HCT116 (cell line): Measurements from ENCODE around the gene VTI1A. TPM values are rescaled to one million over a fixed set of nuclear protein-coding genes. Genes with fewer than 3 reads are reported as not detected.
"Not testable (repeated sequence)": the region's sequence is repeated elsewhere in the genome, so short reads cannot be mapped to it uniquely, and the experiment has no call there.

ENCODE experiments used
- ATAC-seq: fragments of 200-7000 bp; cut with Tn5 transposase; 2 replicates; pipeline ENCODE4 v1.9.1; 2020; ENCODE audit warnings: mild to moderate bottlenecking, moderate library complexity
- BruUV-seq: library from RNA; stranded (reverse); fragments of 400-500 nt; replicated peaks from 2 replicates; lab custom pipeline; 2021; lab: Mats Ljungman, UMichigan
- CTCF ChIA-PET: fragments of 300-600 bp; sonication (Branson Sonifier 250); formaldehyde crosslinking; loops from one replicate; lab custom pipeline; 2021; ENCODE audit warnings: antibody characterized with exemption; lab: Charles Lee
- POLR2A ChIA-PET: fragments of 300-600, 350-600 bp; sonication (Branson Sonifier 250); formaldehyde crosslinking; loops from one replicate; lab custom pipeline; 2021; ENCODE audit warnings: antibody characterized with exemption; lab: Charles Lee
- RAD21 ChIA-PET, 2 experiments: fragments of 300-600 bp; sonication (Branson Sonifier 250); formaldehyde crosslinking; loops; one replicate each; lab custom pipeline; 2023; ENCODE audit warnings: low total read pairs in 2 of 2; ENCODE audit not compliant: uncharacterized antibody in 2 of 2, unreplicated experiment in 2 of 2, low non-redundant PET in 1 of 2; lab: Charles Lee
- DNase-seq: peaks from one replicate; pipeline ENCODE4 v3.0.0-alpha.2; 2010; ENCODE audit warnings: low read depth, low spot score
- H2AFZ ChIP-seq: fragments of 200-600 bp; shearing (Covaris generic), sonication (generic); 2 replicates; pipeline ENCODE4 v1.6.1; 2017; ENCODE audit warnings: low read depth, mixed run types, mixed read lengths, antibody characterized with exemption, low read length; ENCODE audit not compliant: poor library complexity, severe bottlenecking
- H3K27ac ChIP-seq: 2 replicates; pipeline ENCODE4 v1.5.1; 2012; ENCODE audit warnings: low read depth, low read length
- H3K27me3 ChIP-seq: fragments of 200-600 bp; sonication (generic); 2 replicates; pipeline ENCODE4 v1.6.1; 2016; ENCODE audit warnings: mixed run types, low read length, mixed read lengths; ENCODE audit not compliant: insufficient read depth
- H3K36me3 ChIP-seq, 2 experiments: fragments of 200-500 bp in 1 of 2; fragments of 200-600 bp in 1 of 2; sonication (Bioruptor generic) in 1 of 2; sonication (generic) in 1 of 2; 2 replicates each; pipeline versions ENCODE4 v1.5.1 to v1.6.1; 2014 to 2016; ENCODE audit warnings: low read length in 2 of 2, inconsistent platforms in 1 of 2, mixed read lengths in 1 of 2, mixed run types in 1 of 2; ENCODE audit not compliant: insufficient read depth in 2 of 2, control insufficient read depth in 1 of 2
- H3K4me1 ChIP-seq, 2 experiments: fragments of 200-600 bp in 1 of 2; sonication (generic) in 1 of 2; 2 replicates each; pipeline versions ENCODE4 v1.5.1 to v1.6.1; 2012 to 2017; ENCODE audit warnings: low read length in 2 of 2, inconsistent platforms in 1 of 2, mild to moderate bottlenecking in 1 of 2, mixed read lengths in 1 of 2, mixed run types in 1 of 2, moderate library complexity in 1 of 2; ENCODE audit not compliant: insufficient read depth in 2 of 2, control insufficient read depth in 1 of 2
- H3K4me2 ChIP-seq: fragments of 200-600 bp; sonication (generic); 2 replicates; pipeline ENCODE4 v1.6.1; 2017; ENCODE audit warnings: mixed run types, low read length, mixed read lengths
- H3K4me3 ChIP-seq, 2 experiments: fragments of 200-600 bp in 1 of 2; sonication (generic) in 1 of 2; replicated peaks in 1 of 2; 2 replicates each; pipeline ENCODE4 v1.5.1; 2011 to 2016; ENCODE audit warnings: low read length in 2 of 2, control low read depth in 1 of 2, low read depth in 1 of 2, mild to moderate bottlenecking in 1 of 2, mixed read lengths in 1 of 2, mixed run types in 1 of 2
- H3K79me2 ChIP-seq: fragments of 200-600 bp; sonication (generic); 2 replicates; pipeline ENCODE4 v1.6.1; 2017; ENCODE audit warnings: mild to moderate bottlenecking, mixed run types, low read length, moderate library complexity, mixed read lengths; ENCODE audit not compliant: insufficient read depth
- H3K9ac ChIP-seq: fragments of 200-600 bp; sonication (generic); 2 replicates; pipeline ENCODE4 v1.6.1; 2016; ENCODE audit warnings: low read length, mixed read lengths
- H3K9me2 ChIP-seq: fragments of 200-600 bp; sonication (generic), shearing (Covaris generic); 2 replicates; pipeline ENCODE4 v1.6.1; 2017; ENCODE audit warnings: mixed run types, mild to moderate bottlenecking, moderate library complexity; ENCODE audit not compliant: insufficient read depth
- H3K9me3 ChIP-seq, 2 experiments: fragments of 200-500 bp in 1 of 2; fragments of 200-600 bp in 1 of 2; sonication (Bioruptor generic) in 1 of 2; sonication (generic) in 1 of 2; 2 replicates each; pipeline ENCODE4 v1.6.1; 2014 to 2017; ENCODE audit warnings: low read length in 2 of 2, mixed read lengths in 2 of 2, inconsistent platforms in 1 of 2, low read depth in 1 of 2, mild to moderate bottlenecking in 1 of 2, mixed run types in 1 of 2, moderate library complexity in 1 of 2; ENCODE audit not compliant: control insufficient read depth in 1 of 2, insufficient read depth in 1 of 2
- H4K20me1 ChIP-seq: fragments of 200-600 bp; sonication (generic), shearing (Covaris generic); 2 replicates; pipeline ENCODE4 v1.6.1; 2017; ENCODE audit warnings: mixed run types, mild to moderate bottlenecking, moderate library complexity; ENCODE audit not compliant: insufficient read depth
- CEBPB ChIP-seq: IDR thresholded peaks from 2 replicates; pipeline ENCODE4 v1.6.1; 2012; ENCODE audit warnings: low read depth
- intact Hi-C: fragments of 100-400 bp; cut with micrococcal nuclease; formaldehyde crosslinking; loops from 2 replicates; pipeline ENCODE4 v1.10.0; 2022
- microRNA-seq: library from miRNA; unstranded; fragments of <30 nt; microRNA quantifications from one replicate; pipeline ENCODE4, GENCODE V29; 2016; ENCODE audit warnings: borderline number of aligned reads
- total RNA-seq: library from RNA; stranded (reverse); gene quantifications from one replicate; pipeline ENCODE4 v1.2.1, GENCODE V29; 2021; ENCODE audit not compliant: unreplicated experiment
- TF ChIP-seq, protein P1 (sequence below), 3 experiments: fragments of 200-600 bp in 1 of 3; sonication (generic) in 1 of 3; IDR thresholded peaks in 2 of 3; conservative IDR thresholded peaks in 1 of 3; 2 replicates each; pipeline ENCODE4 v1.5.1; 2012 to 2017; ENCODE audit warnings: low read depth in 2 of 3, low read length in 2 of 3, antibody characterized with exemption in 1 of 3, borderline replicate concordance in 1 of 3, control low read depth in 1 of 3, mild to moderate bottlenecking in 1 of 3, mixed read lengths in 1 of 3, mixed run types in 1 of 3, moderate library complexity in 1 of 3; ENCODE audit not compliant: insufficient read depth in 1 of 3

VTI1A gene
- total RNA-seq, 1 experiment from 2014 or later: 80.7 TPM

DNA sequence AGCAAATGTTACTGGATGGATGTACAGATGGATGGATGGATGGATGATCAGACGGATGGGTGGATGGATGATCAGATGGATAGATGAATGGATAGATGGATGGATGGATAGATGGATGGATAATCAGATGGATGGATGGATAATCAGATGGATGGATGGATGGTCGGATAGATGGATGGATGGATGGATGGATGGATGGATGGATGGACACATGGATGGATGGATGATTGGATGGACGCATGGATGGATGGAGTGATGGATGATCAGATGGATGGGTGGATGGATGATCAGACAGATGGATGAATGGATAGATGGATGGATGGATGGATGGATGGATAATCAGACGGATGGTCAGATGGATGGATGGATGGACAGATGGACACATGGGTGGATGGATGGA, 412.8 kb downstream of the VTI1A start (continued):
- TF ChIP-seq, protein P1, sequence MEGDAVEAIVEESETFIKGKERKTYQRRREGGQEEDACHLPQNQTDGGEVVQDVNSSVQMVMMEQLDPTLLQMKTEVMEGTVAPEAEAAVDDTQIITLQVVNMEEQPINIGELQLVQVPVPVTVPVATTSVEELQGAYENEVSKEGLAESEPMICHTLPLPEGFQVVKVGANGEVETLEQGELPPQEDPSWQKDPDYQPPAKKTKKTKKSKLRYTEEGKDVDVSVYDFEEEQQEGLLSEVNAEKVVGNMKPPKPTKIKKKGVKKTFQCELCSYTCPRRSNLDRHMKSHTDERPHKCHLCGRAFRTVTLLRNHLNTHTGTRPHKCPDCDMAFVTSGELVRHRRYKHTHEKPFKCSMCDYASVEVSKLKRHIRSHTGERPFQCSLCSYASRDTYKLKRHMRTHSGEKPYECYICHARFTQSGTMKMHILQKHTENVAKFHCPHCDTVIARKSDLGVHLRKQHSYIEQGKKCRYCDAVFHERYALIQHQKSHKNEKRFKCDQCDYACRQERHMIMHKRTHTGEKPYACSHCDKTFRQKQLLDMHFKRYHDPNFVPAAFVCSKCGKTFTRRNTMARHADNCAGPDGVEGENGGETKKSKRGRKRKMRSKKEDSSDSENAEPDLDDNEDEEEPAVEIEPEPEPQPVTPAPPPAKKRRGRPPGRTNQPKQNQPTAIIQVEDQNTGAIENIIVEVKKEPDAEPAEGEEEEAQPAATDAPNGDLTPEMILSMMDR (IDR thresholded peaks at IDR 0.05 in 2 of 3, conservative IDR thresholded peaks at IDR 0.05 in 1 of 3; ENCODE audit: borderline replicate concordance in 1 of 3, insufficient read depth in 1 of 3, low read depth in 2 of 3, low read length in 2 of 3): no peak
- no peak for TF ChIP-seq CEBPB

DNA sequence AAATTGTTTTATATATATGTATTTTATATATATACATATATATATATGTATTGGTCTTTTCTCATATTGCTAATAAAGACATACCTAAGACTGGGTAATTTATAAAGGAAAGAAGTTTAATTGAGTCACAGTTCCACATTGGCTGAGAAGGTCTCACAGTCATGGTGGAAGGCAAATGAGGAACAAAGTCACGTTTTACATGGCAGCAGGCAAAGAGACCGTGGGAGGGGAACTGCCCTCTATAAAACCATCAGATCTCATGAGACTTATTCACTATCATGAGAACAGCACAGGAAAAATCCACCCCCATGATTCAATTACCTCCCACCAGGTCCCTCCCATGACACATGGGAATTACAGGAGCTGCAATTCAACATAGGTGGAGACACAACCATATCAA, 416.4 kb downstream of the VTI1A start:
- H2AFZ ChIP-seq, H3K36me3 ChIP-seq, intact Hi-C loops, H3K9me3 ChIP-seq, H3K9me2 ChIP-seq, H3K79me2 ChIP-seq, H4K20me1 ChIP-seq, CTCF ChIA-PET, H3K9ac ChIP-seq, BruUV-seq, H3K27ac ChIP-seq, DNase-seq, RAD21 ChIA-PET, H3K4me2 ChIP-seq, ATAC-seq, H3K27me3 ChIP-seq, H3K4me3 ChIP-seq, POLR2A ChIA-PET, H3K4me1 ChIP-seq: not testable (repeated sequence)

Small RNA genes lying within 50 kb of the gene (microRNA-seq; reads per million reads assigned to microRNA genes)
- not detected for gene MIR4295

Other genes with a start within 250 kb of the VTI1A start
- gene TECTB, start 163.8 kb upstream of the VTI1A start, total RNA-seq: 0.07 TPM
- gene ACSL5, start 73.1 kb upstream of the VTI1A start, total RNA-seq: 195 TPM
- gene ZDHHC6, start 301 bp upstream of the VTI1A start, total RNA-seq: 88.5 TPM